Measurements from ENCODE around the gene PROB1. TPM values are rescaled to one million over a fixed set of nuclear protein-coding genes. Genes with fewer than 3 reads are reported as not detected.
A peak's percentile ranks its signal among the peaks of the same experiment; 100 is the strongest.

The PROB1 gene
- total and polyA plus RNA-seq, 7 donors, result 15.2 to 86.7 (median 42.3) TPM

DNA sequence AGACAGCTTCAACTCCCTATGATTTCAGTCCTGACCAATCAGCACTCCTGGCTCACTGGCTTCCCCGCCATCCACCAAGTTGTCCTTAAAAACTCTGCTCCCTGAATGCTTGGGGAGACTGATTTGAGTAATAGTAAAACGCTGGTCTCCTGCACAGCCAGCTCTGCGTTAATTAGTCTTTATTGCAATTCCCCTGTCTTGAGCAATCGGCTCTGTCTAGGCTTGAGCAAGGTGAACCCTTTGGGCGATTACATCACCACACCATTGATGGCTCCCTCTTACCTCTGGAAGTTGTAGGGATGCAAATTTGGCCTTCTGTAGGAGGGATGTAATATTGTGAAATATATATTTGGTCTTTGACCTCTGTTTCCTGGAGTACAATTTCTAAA, 8.9 kb downstream of the PROB1 start:
- Histone ChIP-seq H3K36me3 (ENCODE audit: insufficient read depth in 1 of 2, low read depth in 1 of 2) (no peaks in the 10 kb centered on the region), H3K4me1 (peaks cover 29% of the 10 kb centered on the region), H3K27ac (no peak overlapping the region), H3K4me3 (no peak overlapping the region), H3K9me3 (no peaks in the 10 kb centered on the region), H3K27me3 (ENCODE audit: insufficient read depth in 3 of 3, low read length in 2 of 3) (no peaks in the 10 kb centered on the region)
- intact Hi-C loops (cut with DNase I), result loop anchor here in 1 of 2 donors (5.0 kb wide), 1 partner anchor 44 kb away; the partner anchor contains the start of gene PAIP2
- ATAC-seq, result no peak
- no peak for DNase-seq
- TF ChIP-seq, protein P1, sequence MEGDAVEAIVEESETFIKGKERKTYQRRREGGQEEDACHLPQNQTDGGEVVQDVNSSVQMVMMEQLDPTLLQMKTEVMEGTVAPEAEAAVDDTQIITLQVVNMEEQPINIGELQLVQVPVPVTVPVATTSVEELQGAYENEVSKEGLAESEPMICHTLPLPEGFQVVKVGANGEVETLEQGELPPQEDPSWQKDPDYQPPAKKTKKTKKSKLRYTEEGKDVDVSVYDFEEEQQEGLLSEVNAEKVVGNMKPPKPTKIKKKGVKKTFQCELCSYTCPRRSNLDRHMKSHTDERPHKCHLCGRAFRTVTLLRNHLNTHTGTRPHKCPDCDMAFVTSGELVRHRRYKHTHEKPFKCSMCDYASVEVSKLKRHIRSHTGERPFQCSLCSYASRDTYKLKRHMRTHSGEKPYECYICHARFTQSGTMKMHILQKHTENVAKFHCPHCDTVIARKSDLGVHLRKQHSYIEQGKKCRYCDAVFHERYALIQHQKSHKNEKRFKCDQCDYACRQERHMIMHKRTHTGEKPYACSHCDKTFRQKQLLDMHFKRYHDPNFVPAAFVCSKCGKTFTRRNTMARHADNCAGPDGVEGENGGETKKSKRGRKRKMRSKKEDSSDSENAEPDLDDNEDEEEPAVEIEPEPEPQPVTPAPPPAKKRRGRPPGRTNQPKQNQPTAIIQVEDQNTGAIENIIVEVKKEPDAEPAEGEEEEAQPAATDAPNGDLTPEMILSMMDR (IDR thresholded peaks at IDR 0.05), result no peak
- 81 to 91% (median 86%) methylated on average over 5 of the region's 5 CpGs for WGBS, 3 donors

DNA sequence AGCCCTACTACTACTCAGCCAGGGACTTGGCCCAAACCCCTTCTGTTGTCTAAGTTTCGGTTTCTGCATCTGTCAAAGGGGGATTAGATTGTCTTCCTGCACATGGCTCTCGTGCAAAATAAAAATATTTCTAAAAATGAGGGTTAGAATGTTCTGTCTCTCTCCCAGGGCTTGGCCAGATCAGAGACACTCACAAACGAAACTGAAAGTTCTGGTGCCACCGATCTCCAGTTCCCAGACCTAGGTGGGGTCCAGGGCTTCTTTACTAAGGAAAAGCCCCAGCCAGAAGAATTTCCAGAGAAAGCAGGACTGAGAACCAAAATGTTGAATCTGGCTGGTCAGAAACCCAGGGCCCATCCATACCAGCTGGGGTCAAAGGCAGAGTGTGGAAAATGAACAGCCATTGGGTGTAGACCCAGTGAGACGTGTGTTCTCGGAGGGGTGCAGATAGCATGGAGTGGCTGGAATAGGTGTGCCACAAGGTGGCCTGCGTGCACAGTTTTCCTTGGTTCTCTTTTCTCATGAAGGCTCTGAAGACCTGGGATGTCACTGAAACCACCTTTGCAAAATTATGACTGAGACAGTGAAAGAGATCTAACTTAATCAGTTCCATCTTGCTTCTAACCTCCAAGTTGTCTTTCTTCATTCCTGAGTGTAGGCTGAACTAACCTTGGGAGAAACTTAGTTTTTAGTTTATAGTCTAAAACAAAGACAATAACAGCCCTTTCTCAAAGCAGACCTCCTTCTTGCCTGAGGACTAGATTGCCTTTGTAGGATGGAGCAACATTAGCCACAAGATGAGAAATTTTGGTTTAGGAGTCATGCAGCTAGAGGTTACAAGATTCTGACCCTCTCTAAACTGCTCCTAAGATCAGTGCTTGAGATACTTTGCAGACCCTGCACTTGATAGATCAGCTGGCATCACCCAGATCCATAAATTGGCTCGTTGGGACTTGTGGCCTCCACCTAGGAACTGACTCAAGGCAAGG, 9.5 kb downstream of the PROB1 start:
- Histone ChIP-seq H3K27me3 (ENCODE audit: insufficient read depth in 3 of 3, low read length in 2 of 3) (no peaks in the 10 kb centered on the region), H3K4me3 (peak overlapping the region; percentile 51), H3K27ac (peak overlapping the region; percentile 7), H3K36me3 (ENCODE audit: insufficient read depth in 1 of 2, low read depth in 1 of 2) (no peaks in the 10 kb centered on the region), H3K9me3 (no peaks in the 10 kb centered on the region), H3K4me1 (peaks cover 24% of the 10 kb centered on the region)
- TF ChIP-seq, protein P1 (IDR thresholded peaks at IDR 0.05), result peak; percentile 41
- peak in 3 of 4 donors; percentile 28 to 58 (median 56) for ATAC-seq
- no peak for DNase-seq
- intact Hi-C loops (cut with DNase I), result loop anchor here in 1 of 2 donors (5.0 kb wide), 1 partner anchor 43 kb away; the partner anchor contains the start of gene PAIP2
- 25 to 46% (median 36%) methylated on average over 8 of the region's 8 CpGs for WGBS, 3 donors

DNA sequence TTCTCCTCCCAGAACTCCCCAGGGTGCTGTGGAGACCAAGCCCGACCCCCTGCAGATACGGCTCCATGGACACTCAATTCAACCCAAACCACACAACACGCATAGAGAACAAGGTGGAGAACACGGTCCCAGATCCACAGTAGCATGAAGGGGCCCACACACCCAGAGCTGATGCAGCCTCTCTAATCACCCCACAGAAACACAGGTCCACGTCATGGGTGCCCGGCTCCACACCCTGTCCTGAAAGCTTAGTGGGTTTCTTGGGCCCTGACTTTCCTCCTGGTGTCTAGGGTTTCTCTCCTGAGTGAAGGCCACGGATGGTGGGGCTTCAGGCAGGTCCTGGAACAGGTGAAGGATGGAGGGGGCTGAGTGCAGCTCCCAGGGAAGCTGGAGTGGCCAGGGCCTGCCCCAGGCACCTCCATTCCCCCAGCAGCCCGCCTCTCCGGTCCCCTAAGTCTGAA, 10.3 kb downstream of the PROB1 start:
- intact Hi-C loops (cut with DNase I), result loop anchor here in 1 of 2 donors (5.0 kb wide), 1 partner anchor 42 kb away; the partner anchor contains the start of gene PAIP2
- Histone ChIP-seq H3K4me1 (peaks cover 19% of the 10 kb centered on the region), H3K4me3 (peak overlapping the region; percentile 51), H3K27ac (peak overlapping the region; percentile 7), H3K36me3 (ENCODE audit: insufficient read depth in 1 of 2, low read depth in 1 of 2) (no peaks in the 10 kb centered on the region), H3K27me3 (ENCODE audit: insufficient read depth in 3 of 3, low read length in 2 of 3) (no peaks in the 10 kb centered on the region), H3K9me3 (no peaks in the 10 kb centered on the region)
- WGBS, 3 donors, result 58 to 77% (median 60%) methylated on average over 9 of the region's 9 CpGs
- no peak for ATAC-seq
- no peak for DNase-seq
- TF ChIP-seq, protein P1 (IDR thresholded peaks at IDR 0.05), result no peak

DNA sequence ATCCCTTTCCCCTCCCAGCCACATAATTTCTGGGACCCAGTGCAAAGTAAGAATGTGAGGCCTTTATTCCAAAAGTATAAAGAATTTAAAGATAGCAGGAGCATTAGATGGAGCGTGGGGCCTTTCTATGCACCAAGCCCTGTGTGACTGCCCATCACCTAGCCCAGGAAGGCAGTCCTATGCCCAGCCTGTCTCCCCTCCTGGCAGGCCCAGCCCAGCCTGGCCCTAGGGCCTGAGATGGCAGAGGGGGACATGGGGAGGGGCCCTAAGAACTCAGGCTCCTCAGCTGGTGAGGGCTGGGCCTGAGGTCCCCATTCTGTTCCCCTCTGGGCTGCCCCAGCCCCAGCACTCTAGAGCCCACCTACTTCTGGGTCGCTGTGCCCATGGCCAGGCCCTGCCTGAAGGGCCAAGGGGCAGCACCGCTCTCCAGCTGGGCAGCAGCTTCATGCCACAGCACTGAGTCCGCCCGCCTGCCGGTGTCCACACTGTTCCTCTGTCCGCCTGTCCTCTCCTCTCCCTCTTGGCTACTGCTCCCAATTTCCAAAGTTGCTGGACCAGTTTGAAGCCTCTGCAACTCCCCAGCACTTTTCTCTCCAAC, 10.8 kb downstream of the PROB1 start:
- H3K27me3 ChIP-seq (ENCODE audit: insufficient read depth in 3 of 3, low read length in 2 of 3), result no peaks in the 10 kb centered on the region
- WGBS, 3 donors, result 76 to 84% (median 79%) methylated on average over 6 to 7 of the region's 7 CpGs
- peaks cover 14% of the 10 kb centered on the region for H3K4me1 ChIP-seq
- intact Hi-C loops (cut with DNase I), result no loop called here
- no peak overlapping the region for H3K4me3 ChIP-seq
- no peaks in the 10 kb centered on the region for H3K36me3 ChIP-seq (ENCODE audit: insufficient read depth in 1 of 2, low read depth in 1 of 2)
- H3K9me3 ChIP-seq, result no peaks in the 10 kb centered on the region
- TF ChIP-seq, protein P1 (IDR thresholded peaks at IDR 0.05), result no peak
- DNase-seq (no peak), ATAC-seq (peak in 2 of 4 donors; percentile 12 to 19)
- H3K27ac ChIP-seq, result no peak overlapping the region

Data from psoas muscle (tissue), 8 donors.